Neural cell (in vitro differentiated cells): ENCODE results near the gene GAA. TPM values are rescaled to one million over a fixed set of nuclear protein-coding genes. Genes with fewer than 3 reads are reported as not detected.

Experiments used
- H2AFZ ChIP-seq: fragments of 200-600, 300-800 bp; sonication (generic), shearing (Covaris generic); 2 replicates; pipeline ENCODE4 v1.6.0; 2014; ENCODE audit warnings: low read depth, mild to moderate bottlenecking, antibody characterized with exemption, low read length, moderate library complexity
- H3F3A ChIP-seq: fragments of 200-600 bp; shearing (Covaris generic); 2 replicates; pipeline ENCODE4 v1.6.1; 2016; ENCODE audit warnings: mild to moderate bottlenecking, moderate library complexity, mixed read lengths, antibody characterized with exemption, low read length; ENCODE audit not compliant: insufficient read depth, poor library complexity, severe bottlenecking
- H3K27ac ChIP-seq: fragments of 200-600, 300-800 bp; sonication (generic), shearing (Covaris generic); 2 replicates; pipeline ENCODE4 v1.5.1; 2014; ENCODE audit warnings: mild to moderate bottlenecking, low read length, moderate library complexity
- H3K27me3 ChIP-seq: fragments of 300-800, 200-600 bp; sonication (generic), shearing (Covaris generic); 2 replicates; pipeline ENCODE4 v1.6.0; 2014; ENCODE audit warnings: mild to moderate bottlenecking, low read depth, low read length, moderate library complexity; ENCODE audit not compliant: insufficient read depth
- H3K36me3 ChIP-seq: fragments of 300-800, 200-600 bp; sonication (generic), shearing (Covaris generic); 2 replicates; pipeline ENCODE4 v1.5.1; 2014; ENCODE audit warnings: mild to moderate bottlenecking, antibody characterized with exemption, low read length, moderate library complexity; ENCODE audit not compliant: insufficient read depth
- H3K4me2 ChIP-seq: fragments of 300-800, 200-600 bp; sonication (generic), shearing (Covaris generic); 2 replicates; pipeline ENCODE4 v1.6.0; 2014; ENCODE audit warnings: mild to moderate bottlenecking, low read length
- H3K4me3 ChIP-seq: fragments of 300-800, 200-600 bp; sonication (generic), shearing (Covaris generic); 2 replicates; pipeline ENCODE4 v1.5.1; 2014; ENCODE audit warnings: mild to moderate bottlenecking, low read length, moderate library complexity
- H3K79me2 ChIP-seq: fragments of 200-600 bp; shearing (Covaris generic); replicated peaks from 2 replicates; pipeline ENCODE4 v1.6.0; 2014; ENCODE audit warnings: mild to moderate bottlenecking, low read length, moderate library complexity; ENCODE audit not compliant: insufficient read depth
- H3K9ac ChIP-seq: fragments of 300-800, 200-600 bp; sonication (generic), shearing (Covaris generic); 2 replicates; pipeline ENCODE4 v1.6.1; 2016; ENCODE audit warnings: mild to moderate bottlenecking, low read length, mixed read lengths
- H3K9me2 ChIP-seq: fragments of 200-600 bp; shearing (Covaris generic); 2 replicates; pipeline ENCODE4 v1.6.1; 2016; ENCODE audit warnings: mild to moderate bottlenecking, low read length, mixed read lengths; ENCODE audit not compliant: insufficient read depth
- H3K9me3 ChIP-seq: fragments of 200-600, 300-800 bp; sonication (generic), shearing (Covaris generic); 2 replicates; pipeline ENCODE4 v1.6.1; 2016; ENCODE audit warnings: mild to moderate bottlenecking, mixed run types, low read length, moderate library complexity, mixed read lengths
- H4K20me1 ChIP-seq: fragments of 200-600 bp; shearing (Covaris generic); 2 replicates; pipeline ENCODE4 v1.6.1; 2016; ENCODE audit warnings: mild to moderate bottlenecking, mixed run types; ENCODE audit not compliant: insufficient read depth
- CTCF ChIP-seq: fragments of 450-650 bp; IDR thresholded peaks from 2 replicates; pipeline ENCODE4 v1.5.1; 2014; ENCODE audit warnings: antibody characterized with exemption, mild to moderate bottlenecking, moderate library complexity; ENCODE audit not compliant: poor library complexity, severe bottlenecking
- EP300 ChIP-seq: fragments of 450-650 bp; conservative IDR thresholded peaks from 2 replicates; pipeline ENCODE4 v1.6.1; 2014; ENCODE audit warnings: antibody characterized with exemption, mild to moderate bottlenecking, moderate library complexity; ENCODE audit not compliant: poor library complexity, severe bottlenecking
- EZH2 ChIP-seq: fragments of 200-600, 300-800 bp; shearing (Covaris generic), sonication (generic); IDR thresholded peaks from 2 replicates; pipeline ENCODE4 v1.6.1; 2014; ENCODE audit warnings: antibody characterized with exemption, low read length, borderline replicate concordance, mild to moderate bottlenecking; ENCODE audit not compliant: insufficient read depth, poor library complexity, severe bottlenecking
- MXI1 ChIP-seq: fragments of 450-650 bp; conservative IDR thresholded peaks from 2 replicates; pipeline ENCODE4 v1.6.1; 2014; ENCODE audit warnings: antibody characterized with exemption, mild to moderate bottlenecking; ENCODE audit not compliant: poor library complexity, severe bottlenecking
- POLR2AphosphoS5 ChIP-seq: IDR thresholded peaks from 2 replicates; pipeline ENCODE4 v1.6.1; 2012
- RAD21 ChIP-seq: fragments of 450-650 bp; conservative IDR thresholded peaks from 2 replicates; pipeline ENCODE4 v1.6.1; 2014; ENCODE audit warnings: antibody characterized with exemption, mild to moderate bottlenecking, moderate library complexity
- REST ChIP-seq: IDR thresholded peaks from 2 replicates; pipeline ENCODE4 v1.6.1; 2012; ENCODE audit warnings: borderline replicate concordance
- SMC3 ChIP-seq: fragments of 450-650 bp; conservative IDR thresholded peaks from 2 replicates; pipeline ENCODE4 v1.6.1; 2014; ENCODE audit warnings: antibody characterized with exemption, mild to moderate bottlenecking, moderate library complexity; ENCODE audit not compliant: poor library complexity
- TAF1 ChIP-seq: IDR thresholded peaks from 2 replicates; pipeline ENCODE4 v1.6.1; 2012; ENCODE audit warnings: low read depth
- polyA plus RNA-seq: library from polyadenylated mRNA; depleted of rRNA; stranded (reverse); fragments of >200 nt; gene quantifications from 2 replicates; pipeline ENCODE4 v1.2.3, GENCODE V29; 2014

GAA gene
- polyA plus RNA-seq, 1 donor from 2014 or later: 58.9 TPM

- Histone ChIP-seq H3K9me2 (no peaks in the 10 kb centered on the region), H3K4me2 (no peak overlapping the region), H3K79me2 (peaks cover 9% of the 10 kb centered on the region), H3K9me3 (no peaks in the 10 kb centered on the region), H2AFZ (no peak overlapping the region), H3K27ac (no peak overlapping the region), H3K36me3 (no peaks in the 10 kb centered on the region), H4K20me1 (no peaks in the 10 kb centered on the region), H3K9ac (no peak overlapping the region), H3K4me3 (no peak overlapping the region), H3K27me3 (no peaks in the 10 kb centered on the region), H3F3A (no peaks in the 10 kb centered on the region)
- TF ChIP-seq REST (no peak), CTCF (no peak), TAF1 (no peak), SMC3 (no peak)
These were observed 2.2 kb downstream of the GAA start for GRCh38 chr17:80103449-80104085.

- Histone ChIP-seq H3K9ac (no peak overlapping the region), H3F3A (no peaks in the 10 kb centered on the region), H3K9me2 (no peaks in the 10 kb centered on the region), H3K4me2 (no peak overlapping the region), H3K36me3 (no peaks in the 10 kb centered on the region), H3K9me3 (no peaks in the 10 kb centered on the region), H2AFZ (no peak overlapping the region), H3K4me3 (no peak overlapping the region), H3K27ac (no peak overlapping the region), H3K79me2 (peaks cover 9% of the 10 kb centered on the region), H4K20me1 (no peaks in the 10 kb centered on the region), H3K27me3 (no peaks in the 10 kb centered on the region)
- no peak for TF ChIP-seq REST
- no peak for TF ChIP-seq TAF1
- no peak for TF ChIP-seq POLR2AphosphoS5
- TF ChIP-seq EZH2: no peak
- no peak for TF ChIP-seq SMC3
- TF ChIP-seq MXI1: no peak
- TF ChIP-seq EP300: no peak
- no peak for TF ChIP-seq RAD21
- TF ChIP-seq CTCF: no peak
These were observed 3.1 kb downstream of the GAA start for GRCh38 chr17:80104321-80104955.
